Immature natural killer cell (primary cell): ENCODE data around the gene SRGAP3. TPM values are rescaled to one million over a fixed set of nuclear protein-coding genes. Genes with fewer than 3 reads are reported as not detected.

ENCODE experiments used
- DNase-seq, 3 donors: peaks; one replicate each; pipeline ENCODE4 v3.0.0; 2022; ENCODE audit warnings: mixed read lengths in 1 of 3
- H3K27ac Mint-ChIP-seq, 6 donors: one replicate each; pipeline ENCODE4 v1.8.0; 2020; ENCODE audit warnings: mixed read lengths in 6 of 6, mild to moderate bottlenecking in 5 of 6, inconsistent platforms in 4 of 6, moderate library complexity in 3 of 6
- H3K27me3 Mint-ChIP-seq, 3 donors: one replicate each; pipeline ENCODE4 v1.8.0; 2020 to 2021; ENCODE audit warnings: low read depth in 3 of 3, mild to moderate bottlenecking in 3 of 3, mixed read lengths in 3 of 3, moderate library complexity in 3 of 3, inconsistent platforms in 1 of 3
- H3K36me3 Mint-ChIP-seq, 3 donors: one replicate each; pipeline ENCODE4 v1.8.0; 2020; ENCODE audit warnings: mixed read lengths in 3 of 3, inconsistent platforms in 2 of 3, mild to moderate bottlenecking in 2 of 3
- H3K4me1 Mint-ChIP-seq, 2 donors: one replicate each; pipeline ENCODE4 v1.8.0; 2020; ENCODE audit warnings: inconsistent platforms in 2 of 2, mild to moderate bottlenecking in 2 of 2, mixed read lengths in 2 of 2, moderate library complexity in 1 of 2
- H3K4me3 Mint-ChIP-seq, 5 donors: one replicate each; pipeline ENCODE4 v1.8.0; 2020; ENCODE audit warnings: mild to moderate bottlenecking in 5 of 5, mixed read lengths in 5 of 5, inconsistent platforms in 3 of 5, moderate library complexity in 3 of 5
- H3K9me3 Mint-ChIP-seq, 6 donors: one replicate each; pipeline ENCODE4 v1.8.0; 2020; ENCODE audit warnings: mild to moderate bottlenecking in 6 of 6, mixed read lengths in 6 of 6, inconsistent platforms in 4 of 6, moderate library complexity in 3 of 6
- polyA plus RNA-seq, 3 donors: library from polyadenylated mRNA; unstranded; fragments of 300-500 nt; fragmentation: Illumina TruSeq; gene quantifications; one replicate each; pipeline ENCODE4 v1.2.3, GENCODE V29; 2021

SRGAP3 gene
- polyA plus RNA-seq, 3 donors from 2014 or later, result 0.29 to 0.99 TPM; not detected in 1

DNA sequence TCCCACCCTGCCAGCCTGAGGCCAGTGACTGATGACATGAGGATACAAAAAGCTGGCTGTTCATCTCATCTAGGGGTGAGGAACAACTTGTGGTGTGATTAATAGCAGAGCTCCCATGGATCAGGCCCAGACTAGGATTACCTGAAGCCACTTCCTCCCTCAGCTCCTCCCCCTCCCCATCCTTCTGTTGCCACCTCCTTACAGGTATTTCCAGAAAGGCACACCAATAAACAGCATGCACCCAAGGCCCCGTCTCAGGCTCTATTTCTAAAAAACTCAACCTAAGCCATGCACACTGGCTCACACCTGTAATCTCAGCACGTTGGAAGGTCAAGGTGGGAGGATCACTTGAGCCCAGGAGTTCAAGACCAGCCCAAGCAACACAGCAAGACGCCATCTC lies 54.1 kb downstream of the SRGAP3 start:
- Mint-ChIP-seq H3K36me3 (no peaks in the 10 kb centered on the region), H3K27me3 (peaks cover 0 to 10% (median 3%) of the 10 kb centered on the region in 3 donors), H3K9me3 (no peaks in the 10 kb centered on the region), H3K4me1 (no peaks in the 10 kb centered on the region), H3K27ac (no peak overlapping the region), H3K4me3 (no peak overlapping the region)
- no peak for DNase-seq

DNA sequence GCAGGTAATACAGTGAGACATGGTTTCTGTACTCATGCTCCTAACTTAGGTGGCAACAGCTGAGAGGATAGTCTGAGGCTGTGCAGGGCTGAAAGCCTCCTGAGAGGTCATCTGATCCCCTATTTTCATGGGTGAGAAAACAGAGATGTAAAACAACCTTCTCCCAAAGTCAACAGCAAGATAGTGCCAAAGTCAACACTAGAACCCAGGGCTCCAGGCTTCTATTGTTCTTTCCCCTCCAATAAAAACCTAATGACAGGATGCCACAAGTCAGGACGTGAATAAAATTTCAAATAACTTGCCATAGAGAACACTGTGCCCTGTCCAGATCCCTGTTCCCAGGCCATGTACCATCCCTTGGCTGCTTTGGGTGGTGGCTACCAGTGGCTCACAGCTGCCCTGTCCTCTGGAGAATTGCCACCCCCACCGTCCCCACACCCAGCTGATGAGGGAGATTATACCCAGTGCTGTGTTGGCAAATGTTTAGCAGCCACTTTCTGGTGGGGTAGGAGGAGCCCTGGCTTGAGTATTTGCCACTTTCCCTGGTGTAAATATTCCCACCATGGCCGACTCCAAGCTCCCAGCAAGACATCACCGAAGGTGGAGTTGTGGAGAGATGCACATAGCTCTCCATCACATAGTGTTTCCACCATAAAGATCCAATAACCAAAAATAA lies 54.8 kb downstream of the SRGAP3 start:
- no peak for DNase-seq
- no peaks in the 10 kb centered on the region for H3K9me3 Mint-ChIP-seq
- H3K4me3 Mint-ChIP-seq, result no peak overlapping the region
- H3K36me3 Mint-ChIP-seq, result no peaks in the 10 kb centered on the region
- no peaks in the 10 kb centered on the region for H3K4me1 Mint-ChIP-seq
- H3K27ac Mint-ChIP-seq, result no peak overlapping the region
- peaks cover 0 to 10% (median 3%) of the 10 kb centered on the region in 3 donors for H3K27me3 Mint-ChIP-seq

DNA sequence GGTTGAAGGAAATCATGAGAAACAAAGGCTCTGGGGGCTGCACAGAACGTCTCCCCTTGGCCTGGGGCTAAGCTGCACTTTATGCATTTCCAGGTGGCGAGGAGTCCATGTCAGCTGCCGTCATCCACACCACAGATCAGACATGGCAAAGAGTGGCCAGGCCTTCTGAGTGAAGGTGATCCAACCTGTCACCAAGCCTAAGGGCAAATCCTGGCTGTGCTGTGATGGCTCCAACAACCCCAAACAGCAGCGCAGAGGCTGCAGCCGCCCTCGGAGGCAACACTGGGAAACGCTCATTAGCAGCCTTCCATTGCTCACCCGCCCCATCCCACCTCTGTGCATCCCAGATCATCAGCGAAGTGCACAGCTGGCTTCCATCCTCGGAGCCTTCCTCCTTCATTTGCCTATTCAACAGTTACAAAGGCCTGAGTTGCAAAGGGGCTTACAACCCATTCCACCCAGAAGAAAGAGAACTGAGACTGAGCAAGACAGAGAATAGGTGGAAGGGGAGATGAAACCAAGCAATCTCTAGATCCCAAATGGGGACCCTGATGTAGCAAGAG lies 55.7 kb downstream of the SRGAP3 start:
- Mint-ChIP-seq H3K4me3 (no peak overlapping the region), H3K27ac (no peak overlapping the region)

DNA sequence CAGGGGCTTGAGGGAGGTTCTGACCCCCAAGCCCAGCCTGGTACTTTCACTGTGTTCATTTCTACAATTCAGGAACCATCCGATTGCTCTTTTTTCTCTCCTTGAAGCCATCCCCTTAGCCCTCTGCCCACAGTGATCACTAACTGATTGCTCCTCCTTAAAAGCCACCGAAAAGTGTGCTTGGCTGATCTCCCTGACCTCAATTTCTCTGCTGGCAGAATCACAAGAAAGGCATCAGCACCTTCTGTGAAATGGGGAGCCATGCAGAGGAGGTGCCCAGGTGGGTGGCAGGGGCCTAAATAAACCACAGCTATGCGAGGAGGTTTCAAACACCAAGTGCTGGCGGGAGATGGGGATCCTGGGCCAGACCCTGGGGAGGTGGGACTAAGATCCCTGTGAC lies 56.2 kb downstream of the SRGAP3 start:
- no peak for DNase-seq
- no peaks in the 10 kb centered on the region for H3K4me1 Mint-ChIP-seq
- H3K27me3 Mint-ChIP-seq, result peaks cover 0 to 10% (median 3%) of the 10 kb centered on the region in 3 donors
- no peaks in the 10 kb centered on the region for H3K36me3 Mint-ChIP-seq
- H3K27ac Mint-ChIP-seq, result no peak overlapping the region
- H3K9me3 Mint-ChIP-seq, result no peaks in the 10 kb centered on the region
- no peak overlapping the region for H3K4me3 Mint-ChIP-seq

More for the DNA sequence above, 55.7 kb downstream of the SRGAP3 start:
- Mint-ChIP-seq H3K36me3 (no peaks in the 10 kb centered on the region), H3K4me1 (no peaks in the 10 kb centered on the region), H3K27me3 (peaks cover 0 to 10% (median 3%) of the 10 kb centered on the region in 3 donors), H3K9me3 (no peaks in the 10 kb centered on the region)
- DNase-seq, result no peak

DNA sequence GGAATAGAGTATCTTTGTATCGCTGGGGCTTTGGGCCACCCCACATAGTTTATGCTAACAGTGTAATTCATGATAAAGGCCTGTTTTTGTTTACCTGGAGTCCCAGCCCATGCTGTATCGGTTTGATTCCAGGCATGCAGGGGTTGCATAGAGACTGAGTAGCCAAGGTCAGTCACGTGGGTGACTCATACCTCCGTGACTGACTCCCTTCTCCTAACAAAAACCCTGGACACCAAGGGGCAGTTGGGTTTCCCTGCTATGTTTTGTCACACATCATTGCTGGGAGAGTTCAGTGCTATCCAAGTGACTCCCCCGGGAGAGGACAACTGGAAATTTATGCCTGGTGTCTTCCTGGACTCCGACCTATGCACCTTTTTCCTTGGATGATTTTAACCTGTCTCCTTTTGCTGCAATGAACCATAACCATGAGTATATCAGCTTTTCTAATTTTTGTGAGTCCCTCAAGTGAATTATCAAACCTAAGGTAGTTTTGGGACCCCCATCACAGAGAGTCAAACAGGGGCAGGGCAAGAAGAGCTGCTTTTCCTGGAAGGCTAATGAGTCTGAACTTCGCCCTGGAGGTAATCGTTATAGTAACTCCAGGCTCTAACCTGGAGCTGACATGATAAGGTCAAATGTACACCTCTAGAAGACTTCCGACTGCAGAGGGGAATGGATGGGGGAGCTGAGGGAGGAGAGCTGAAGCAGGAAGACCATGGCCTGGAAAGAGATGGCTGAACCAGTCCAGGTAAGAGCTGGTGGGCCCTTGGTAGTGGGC lies 57.0 kb downstream of the SRGAP3 start:
- no peaks in the 10 kb centered on the region for H3K4me1 Mint-ChIP-seq
- DNase-seq, result no peak
- no peak overlapping the region for H3K4me3 Mint-ChIP-seq
- no peak overlapping the region for H3K27ac Mint-ChIP-seq
- H3K9me3 Mint-ChIP-seq, result no peaks in the 10 kb centered on the region
- peaks cover under 1 to 10% (median 3%) of the 10 kb centered on the region in 3 donors for H3K27me3 Mint-ChIP-seq
- no peaks in the 10 kb centered on the region for H3K36me3 Mint-ChIP-seq

DNA sequence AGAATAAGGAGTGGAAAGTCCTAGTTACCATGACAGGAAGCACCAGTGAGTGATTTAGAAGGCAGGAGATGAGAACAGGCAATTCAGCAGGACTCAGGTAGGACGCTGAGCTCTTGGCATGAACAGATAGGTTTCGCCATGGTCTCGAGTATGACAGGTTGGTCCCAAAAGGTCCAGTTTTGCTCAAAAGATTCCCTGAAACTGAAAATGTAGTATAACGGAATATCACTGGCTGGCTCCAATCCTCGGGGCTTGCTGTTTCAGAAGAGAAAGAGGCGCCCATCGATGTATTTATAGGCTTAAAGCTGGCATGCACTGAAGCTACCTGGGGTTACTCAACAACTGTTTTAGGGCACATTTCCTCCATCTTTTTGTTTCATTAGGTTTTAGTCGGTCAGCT lies 59.2 kb downstream of the SRGAP3 start:
- Mint-ChIP-seq H3K36me3 (no peaks in the 10 kb centered on the region), H3K9me3 (no peaks in the 10 kb centered on the region), H3K27ac (no peak overlapping the region), H3K4me1 (no peaks in the 10 kb centered on the region), H3K4me3 (no peak overlapping the region), H3K27me3 (peaks cover 2 to 10% (median 6%) of the 10 kb centered on the region in 3 donors)
- DNase-seq, result no peak

DNA sequence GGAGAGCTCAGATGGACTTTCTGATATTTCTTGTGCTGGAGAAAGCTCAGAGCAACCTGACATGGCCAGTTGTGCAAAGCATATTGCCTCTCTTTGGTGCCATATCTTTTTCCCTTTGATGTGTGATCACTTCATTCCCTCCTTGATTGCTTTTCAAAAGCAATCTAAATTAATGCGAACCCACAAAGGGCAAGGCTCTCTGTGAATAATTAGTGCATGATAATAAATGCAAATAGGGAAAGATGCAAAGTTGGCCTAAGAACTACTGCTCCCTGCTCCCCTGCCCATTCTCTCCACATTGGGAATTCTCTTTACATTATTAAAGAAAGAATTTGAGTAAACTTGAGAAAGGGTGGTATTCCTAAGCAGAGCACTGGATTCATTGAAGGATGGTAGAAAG lies 60.9 kb downstream of the SRGAP3 start:
- H3K27me3 Mint-ChIP-seq, result peaks cover 2 to 10% (median 6%) of the 10 kb centered on the region in 3 donors
- H3K36me3 Mint-ChIP-seq, result no peaks in the 10 kb centered on the region
- H3K27ac Mint-ChIP-seq, result no peak overlapping the region
- no peaks in the 10 kb centered on the region for H3K9me3 Mint-ChIP-seq
- no peak overlapping the region for H3K4me3 Mint-ChIP-seq
- no peaks in the 10 kb centered on the region for H3K4me1 Mint-ChIP-seq
- no peak for DNase-seq

DNA sequence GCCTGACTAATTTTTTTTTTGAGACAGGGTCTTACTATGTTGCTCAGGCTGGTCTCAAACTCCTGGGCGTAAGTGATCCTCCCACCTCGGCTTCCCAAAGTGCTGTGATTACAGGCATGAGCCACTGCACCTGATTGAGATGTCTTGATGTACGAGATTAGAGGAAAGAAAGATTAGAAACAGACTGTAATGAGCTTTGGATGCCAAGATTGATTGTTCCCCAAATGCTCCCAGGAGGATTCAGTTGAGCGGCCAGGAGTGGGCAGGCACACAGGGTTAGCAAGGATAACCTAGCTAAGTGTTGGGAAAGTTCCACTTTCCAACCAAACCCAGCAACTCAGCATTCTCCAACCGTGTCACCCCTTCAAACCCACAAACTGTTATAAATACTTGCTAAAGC lies 63.7 kb downstream of the SRGAP3 start:
- H3K4me3 Mint-ChIP-seq, result no peak overlapping the region
- H3K9me3 Mint-ChIP-seq, result no peaks in the 10 kb centered on the region
- H3K4me1 Mint-ChIP-seq, result peaks cover 5 to 8% of the 10 kb centered on the region in 2 donors
- H3K27me3 Mint-ChIP-seq, result peaks cover 0 to 8% (median 2%) of the 10 kb centered on the region in 3 donors
- H3K27ac Mint-ChIP-seq, result no peak overlapping the region
- no peak for DNase-seq
- H3K36me3 Mint-ChIP-seq, result no peaks in the 10 kb centered on the region

DNA sequence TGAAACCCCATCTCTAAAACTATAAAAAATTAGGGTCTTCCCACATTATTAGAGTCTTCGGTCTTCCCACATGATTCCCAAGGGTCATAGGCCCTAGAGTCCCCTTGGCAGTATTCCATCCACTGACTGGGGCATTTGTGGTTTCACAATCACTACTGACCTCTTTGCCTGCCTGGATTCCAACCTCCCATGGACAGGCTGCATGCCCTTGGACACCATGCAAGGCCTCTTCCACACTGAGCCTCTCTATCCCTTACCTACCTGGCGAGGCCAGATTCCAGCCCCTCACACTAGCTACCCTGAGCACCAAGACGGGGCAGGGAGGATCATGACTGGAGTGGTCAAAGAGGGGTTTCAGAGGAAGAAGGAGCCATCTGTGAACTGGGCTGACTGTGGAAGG lies 64.4 kb downstream of the SRGAP3 start:
- H3K4me1 Mint-ChIP-seq, result peaks cover 11 to 14% of the 10 kb centered on the region in 2 donors
- H3K4me3 Mint-ChIP-seq, result no peak overlapping the region
- H3K27me3 Mint-ChIP-seq, result peaks cover 0 to 10% (median 2%) of the 10 kb centered on the region in 3 donors
- no peaks in the 10 kb centered on the region for H3K36me3 Mint-ChIP-seq
- no peak for DNase-seq
- no peak overlapping the region for H3K27ac Mint-ChIP-seq
- no peaks in the 10 kb centered on the region for H3K9me3 Mint-ChIP-seq

DNA sequence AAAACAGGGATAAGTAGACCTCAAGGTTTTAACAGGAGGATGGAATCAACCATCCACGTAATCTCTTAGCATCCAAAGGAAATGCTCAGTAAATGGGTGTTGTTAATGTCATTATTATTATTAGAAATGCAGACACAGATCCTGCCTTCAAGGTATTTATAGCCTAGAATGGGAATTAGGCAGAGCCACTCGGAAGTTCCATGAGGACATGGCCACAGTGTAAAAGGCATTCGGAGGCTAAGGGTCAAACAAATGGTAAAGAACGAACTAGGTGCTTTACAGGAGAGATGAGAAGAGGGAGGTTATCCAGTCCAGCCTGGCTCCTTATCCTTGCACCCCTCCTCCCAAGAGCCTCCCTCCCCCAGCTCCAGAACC lies 65.0 kb downstream of the SRGAP3 start:
- H3K9me3 Mint-ChIP-seq, result no peaks in the 10 kb centered on the region
- peaks cover 0 to 10% (median 2%) of the 10 kb centered on the region in 3 donors for H3K27me3 Mint-ChIP-seq
- DNase-seq, result no peak
- no peaks in the 10 kb centered on the region for H3K36me3 Mint-ChIP-seq
- peaks cover 17 to 20% of the 10 kb centered on the region in 2 donors for H3K4me1 Mint-ChIP-seq
- H3K27ac Mint-ChIP-seq, result no peak overlapping the region
- no peak overlapping the region for H3K4me3 Mint-ChIP-seq

DNA sequence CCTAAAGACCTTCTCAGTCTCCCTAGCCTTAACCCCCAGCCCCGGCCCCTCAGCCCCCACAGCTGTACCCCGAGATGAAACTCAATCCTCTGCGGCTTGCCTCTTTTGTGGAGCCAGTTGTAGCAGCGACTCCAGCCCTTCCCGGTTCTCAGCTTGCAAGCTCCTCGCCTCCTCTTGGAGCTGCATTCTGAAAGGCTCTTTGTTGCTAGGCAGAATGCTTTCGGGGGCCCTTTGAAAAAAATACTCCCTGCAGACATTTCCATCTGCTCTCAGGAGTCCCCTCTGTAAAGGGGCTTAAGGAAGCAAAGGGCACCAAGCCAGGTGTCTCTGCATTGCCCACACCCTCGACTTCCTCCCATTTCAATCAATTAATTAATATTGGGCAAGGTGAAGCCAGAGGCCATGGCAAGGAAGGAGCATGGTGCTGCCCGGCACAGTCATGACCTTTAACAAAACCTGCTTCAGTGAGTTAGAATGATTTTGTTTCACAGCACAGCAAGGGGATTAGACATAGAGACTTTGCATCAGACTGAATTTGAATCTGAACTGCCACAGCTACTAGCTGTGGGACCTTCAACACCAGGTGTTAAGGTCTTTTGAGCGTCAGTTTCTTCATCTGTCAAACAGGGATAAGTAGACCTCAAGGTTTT lies 65.5 kb downstream of the SRGAP3 start:
- no peak for DNase-seq
- H3K36me3 Mint-ChIP-seq, result no peaks in the 10 kb centered on the region
- no peaks in the 10 kb centered on the region for H3K9me3 Mint-ChIP-seq
- H3K27me3 Mint-ChIP-seq, result peaks cover 0 to 10% (median 3%) of the 10 kb centered on the region in 3 donors
- no peak overlapping the region for H3K27ac Mint-ChIP-seq
- H3K4me3 Mint-ChIP-seq, result no peak overlapping the region
- peaks cover 22 to 26% of the 10 kb centered on the region in 2 donors for H3K4me1 Mint-ChIP-seq

DNA sequence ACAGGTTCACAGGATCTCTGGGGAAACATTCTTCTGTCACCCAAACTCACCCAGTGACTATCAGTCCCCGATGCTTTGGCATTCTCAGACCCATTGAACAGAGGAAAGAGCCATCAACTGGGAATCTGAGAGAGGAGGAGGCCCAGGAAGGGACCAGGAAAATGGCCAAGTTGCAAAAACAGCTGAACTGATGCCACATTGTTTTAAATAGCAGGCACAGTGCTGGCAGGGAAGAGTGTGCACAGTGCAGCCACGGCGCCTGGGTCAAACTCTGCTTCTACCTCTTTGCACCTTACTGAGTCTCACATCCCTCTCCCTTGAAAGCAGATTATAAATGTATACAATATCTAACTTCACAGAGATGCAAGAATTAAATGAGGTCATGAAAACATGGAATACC lies 66.4 kb downstream of the SRGAP3 start:
- H3K27me3 Mint-ChIP-seq, result peaks cover 0 to 10% (median 6%) of the 10 kb centered on the region in 3 donors
- no peak overlapping the region for H3K4me3 Mint-ChIP-seq
- H3K9me3 Mint-ChIP-seq, result no peaks in the 10 kb centered on the region
- no peak overlapping the region for H3K27ac Mint-ChIP-seq
- no peak for DNase-seq
- H3K36me3 Mint-ChIP-seq, result no peaks in the 10 kb centered on the region
- H3K4me1 Mint-ChIP-seq, result peaks cover 30 to 35% of the 10 kb centered on the region in 2 donors

DNA sequence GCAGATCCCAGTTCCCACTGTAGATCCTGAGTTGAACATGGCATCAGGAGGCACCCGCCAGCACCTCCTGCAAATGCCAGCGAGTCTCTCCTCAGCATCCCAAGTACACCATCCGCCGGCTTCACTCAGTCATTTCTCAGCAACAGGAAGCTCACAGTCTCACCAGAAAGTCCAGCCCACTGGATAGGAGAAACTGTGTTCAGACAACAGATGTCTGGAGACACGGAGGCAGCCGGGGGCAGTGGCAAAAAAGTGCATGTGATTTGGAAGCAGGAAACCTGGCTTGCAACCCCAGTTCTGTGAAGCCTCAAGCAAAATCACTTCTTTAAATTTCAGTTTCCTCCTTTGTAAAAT lies 68.7 kb downstream of the SRGAP3 start:
- H3K27me3 Mint-ChIP-seq, result peaks cover 2 to 6% (median 4%) of the 10 kb centered on the region in 3 donors
- peaks cover 30 to 41% of the 10 kb centered on the region in 2 donors for H3K4me1 Mint-ChIP-seq
- no peak for DNase-seq
- no peaks in the 10 kb centered on the region for H3K36me3 Mint-ChIP-seq
- peak overlapping the region; percentile 50 to 83 (median 77) for H3K4me3 Mint-ChIP-seq
- H3K9me3 Mint-ChIP-seq, result no peaks in the 10 kb centered on the region
- peak overlapping the region in 3 of 6 donors; percentile 13 to 41 (median 36) for H3K27ac Mint-ChIP-seq
